ENCODE measurements around the gene FMN1.

- TF ChIP-seq CTCF (IDR thresholded peaks at IDR 0.05 in 4 of 5, conservative IDR thresholded peaks at IDR 0.05 in 1 of 5), result no peak
- no peak for TF ChIP-seq POLR2A (IDR thresholded peaks at IDR 0.05)
Observed at GRCh38 chr15:33091983-33092693, 102.4 kb downstream of the FMN1 start.

All from gastrocnemius medialis (tissue), 4 donors.